ENCODE results near the gene SETD4. TPM values are rescaled to one million over a fixed set of nuclear protein-coding genes. Genes with fewer than 3 reads are reported as not detected.

Gene SETD4
- total and polyA plus RNA-seq, 4 donors, result 2.9 to 12.0 (median 6.8) TPM

DNA sequence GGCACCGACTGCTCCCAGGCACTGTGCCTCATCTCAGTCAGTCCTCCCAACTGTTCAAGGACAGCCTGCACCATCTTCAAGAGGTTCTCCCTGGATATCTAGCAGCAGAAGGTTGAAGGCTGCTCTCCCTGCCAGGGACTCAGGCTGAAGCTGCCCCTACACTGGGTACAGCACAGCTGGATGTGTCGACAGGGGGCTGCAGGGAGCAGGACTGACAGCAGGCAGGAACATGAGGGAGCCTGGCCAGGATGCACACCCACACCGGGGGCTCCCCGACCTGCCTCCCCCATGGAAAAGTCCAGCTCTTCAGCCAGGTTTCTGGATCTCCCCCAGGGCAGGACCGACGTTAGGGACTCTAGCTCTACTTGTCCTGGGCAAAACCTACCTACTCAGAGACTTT lies 20.5 kb downstream of the SETD4 start:
- Histone ChIP-seq H3K27ac (ENCODE audit: low read depth in 1 of 2, low read length in 2 of 2) (no peak overlapping the region), H3K4me3 (ENCODE audit: low read depth in 1 of 3, low read length in 3 of 3) (no peak overlapping the region), H3K4me1 (ENCODE audit: control insufficient read depth in 4 of 4, insufficient read depth in 4 of 4, low read length in 3 of 4) (no peaks in the 10 kb centered on the region), H3K27me3 (ENCODE audit: control insufficient read depth in 4 of 4, insufficient read depth in 4 of 4, low read length in 3 of 4) (no peaks in the 10 kb centered on the region), H3K9me3 (ENCODE audit: control insufficient read depth in 4 of 4, low read length in 3 of 4) (no peaks in the 10 kb centered on the region), H3K36me3 (ENCODE audit: control insufficient read depth in 4 of 4, insufficient read depth in 3 of 4, low read depth in 1 of 4, low read length in 3 of 4) (peaks cover 19 to 59% (median 51%) of the 10 kb centered on the region in 4 donors), H3K9ac (ENCODE audit: low read depth in 1 of 2, low read length in 2 of 2) (no peak overlapping the region)
- TF ChIP-seq HNF4G (IDR thresholded peaks at IDR 0.05) (no peak), EGR1 (IDR thresholded peaks at IDR 0.05; ENCODE audit: low read depth in 2 of 2) (no peak), SP1 (IDR thresholded peaks at IDR 0.05) (no peak), FOXA2 (IDR thresholded peaks at IDR 0.05) (no peak), TAF1 (conservative IDR thresholded peaks at IDR 0.05) (no peak), FOXA1 (IDR thresholded peaks at IDR 0.05) (no peak), RAD21 (IDR thresholded peaks at IDR 0.05) (no peak), NR2F2 (IDR thresholded peaks at IDR 0.05) (no peak), RXRA (IDR thresholded peaks at IDR 0.05) (no peak)
- TF ChIP-seq, protein P1, sequence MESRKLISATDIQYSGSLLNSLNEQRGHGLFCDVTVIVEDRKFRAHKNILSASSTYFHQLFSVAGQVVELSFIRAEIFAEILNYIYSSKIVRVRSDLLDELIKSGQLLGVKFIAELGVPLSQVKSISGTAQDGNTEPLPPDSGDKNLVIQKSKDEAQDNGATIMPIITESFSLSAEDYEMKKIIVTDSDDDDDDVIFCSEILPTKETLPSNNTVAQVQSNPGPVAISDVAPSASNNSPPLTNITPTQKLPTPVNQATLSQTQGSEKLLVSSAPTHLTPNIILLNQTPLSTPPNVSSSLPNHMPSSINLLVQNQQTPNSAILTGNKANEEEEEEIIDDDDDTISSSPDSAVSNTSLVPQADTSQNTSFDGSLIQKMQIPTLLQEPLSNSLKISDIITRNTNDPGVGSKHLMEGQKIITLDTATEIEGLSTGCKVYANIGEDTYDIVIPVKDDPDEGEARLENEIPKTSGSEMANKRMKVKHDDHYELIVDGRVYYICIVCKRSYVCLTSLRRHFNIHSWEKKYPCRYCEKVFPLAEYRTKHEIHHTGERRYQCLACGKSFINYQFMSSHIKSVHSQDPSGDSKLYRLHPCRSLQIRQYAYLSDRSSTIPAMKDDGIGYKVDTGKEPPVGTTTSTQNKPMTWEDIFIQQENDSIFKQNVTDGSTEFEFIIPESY (IDR thresholded peaks at IDR 0.05), result no peak
- TF ChIP-seq, protein P2, sequence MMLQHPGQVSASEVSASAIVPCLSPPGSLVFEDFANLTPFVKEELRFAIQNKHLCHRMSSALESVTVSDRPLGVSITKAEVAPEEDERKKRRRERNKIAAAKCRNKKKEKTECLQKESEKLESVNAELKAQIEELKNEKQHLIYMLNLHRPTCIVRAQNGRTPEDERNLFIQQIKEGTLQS (IDR thresholded peaks at IDR 0.05), result no peak
- TF ChIP-seq, protein P3, sequence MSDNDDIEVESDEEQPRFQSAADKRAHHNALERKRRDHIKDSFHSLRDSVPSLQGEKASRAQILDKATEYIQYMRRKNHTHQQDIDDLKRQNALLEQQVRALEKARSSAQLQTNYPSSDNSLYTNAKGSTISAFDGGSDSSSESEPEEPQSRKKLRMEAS (IDR thresholded peaks at IDR 0.05), result no peak
- 94% methylated on average over 6 of the region's 6 CpGs for WGBS
- DNase-seq (ENCODE audit: low spot score), result no peak

DNA sequence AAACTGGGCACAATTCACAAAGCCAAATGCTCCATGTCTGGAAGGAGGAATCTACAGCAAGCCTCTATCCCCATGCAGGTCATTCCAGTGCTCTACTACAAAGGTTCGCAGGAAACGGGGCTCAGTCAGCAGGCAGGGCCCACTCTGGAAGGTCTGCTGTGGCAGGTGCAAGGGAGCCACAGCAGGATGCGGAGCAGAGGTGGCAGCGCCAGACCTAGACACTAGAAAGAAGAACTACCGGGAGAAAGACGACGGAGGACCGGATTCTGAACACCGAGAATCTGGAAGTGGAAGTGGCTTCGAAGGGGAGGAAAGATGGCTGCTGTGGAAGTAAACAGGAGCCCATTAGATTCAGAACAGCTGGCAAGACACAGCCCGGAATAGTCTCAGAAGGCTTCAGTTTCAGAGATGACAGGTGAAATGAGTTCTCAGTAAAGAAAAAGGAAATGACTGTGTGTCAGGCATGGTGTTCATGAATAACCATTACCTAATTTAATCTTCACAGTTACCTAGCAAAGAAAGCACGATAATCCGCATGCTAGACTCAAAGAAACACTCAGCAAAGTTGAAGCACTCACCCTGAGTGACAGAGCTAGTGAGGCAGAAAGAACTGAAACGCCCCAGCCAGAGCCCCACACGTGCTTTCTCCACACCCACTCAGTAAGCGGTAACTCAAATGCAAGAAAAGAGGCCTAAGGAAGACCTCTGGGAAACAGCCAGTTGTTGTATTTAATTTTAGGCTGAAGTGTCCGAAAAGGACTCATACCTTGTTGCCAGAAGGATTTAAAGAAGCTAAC lies 21.4 kb downstream of the SETD4 start:
- Histone ChIP-seq H3K4me3 (ENCODE audit: low read depth in 1 of 3, low read length in 3 of 3) (no peak overlapping the region), H3K9me3 (ENCODE audit: control insufficient read depth in 4 of 4, low read length in 3 of 4) (no peaks in the 10 kb centered on the region), H3K9ac (ENCODE audit: low read depth in 1 of 2, low read length in 2 of 2) (no peak overlapping the region), H3K4me1 (ENCODE audit: control insufficient read depth in 4 of 4, insufficient read depth in 4 of 4, low read length in 3 of 4) (no peaks in the 10 kb centered on the region), H3K27me3 (ENCODE audit: control insufficient read depth in 4 of 4, insufficient read depth in 4 of 4, low read length in 3 of 4) (no peaks in the 10 kb centered on the region), H3K36me3 (ENCODE audit: control insufficient read depth in 4 of 4, insufficient read depth in 3 of 4, low read depth in 1 of 4, low read length in 3 of 4) (peaks cover 22 to 55% (median 45%) of the 10 kb centered on the region in 4 donors), H3K27ac (ENCODE audit: low read depth in 1 of 2, low read length in 2 of 2) (no peak overlapping the region)
- WGBS, result 95% methylated on average over 17 of the region's 17 CpGs
- no peak for DNase-seq (ENCODE audit: low spot score)
- TF ChIP-seq EGR1 (IDR thresholded peaks at IDR 0.05; ENCODE audit: low read depth in 2 of 2), result no peak
- TF ChIP-seq, protein P4, sequence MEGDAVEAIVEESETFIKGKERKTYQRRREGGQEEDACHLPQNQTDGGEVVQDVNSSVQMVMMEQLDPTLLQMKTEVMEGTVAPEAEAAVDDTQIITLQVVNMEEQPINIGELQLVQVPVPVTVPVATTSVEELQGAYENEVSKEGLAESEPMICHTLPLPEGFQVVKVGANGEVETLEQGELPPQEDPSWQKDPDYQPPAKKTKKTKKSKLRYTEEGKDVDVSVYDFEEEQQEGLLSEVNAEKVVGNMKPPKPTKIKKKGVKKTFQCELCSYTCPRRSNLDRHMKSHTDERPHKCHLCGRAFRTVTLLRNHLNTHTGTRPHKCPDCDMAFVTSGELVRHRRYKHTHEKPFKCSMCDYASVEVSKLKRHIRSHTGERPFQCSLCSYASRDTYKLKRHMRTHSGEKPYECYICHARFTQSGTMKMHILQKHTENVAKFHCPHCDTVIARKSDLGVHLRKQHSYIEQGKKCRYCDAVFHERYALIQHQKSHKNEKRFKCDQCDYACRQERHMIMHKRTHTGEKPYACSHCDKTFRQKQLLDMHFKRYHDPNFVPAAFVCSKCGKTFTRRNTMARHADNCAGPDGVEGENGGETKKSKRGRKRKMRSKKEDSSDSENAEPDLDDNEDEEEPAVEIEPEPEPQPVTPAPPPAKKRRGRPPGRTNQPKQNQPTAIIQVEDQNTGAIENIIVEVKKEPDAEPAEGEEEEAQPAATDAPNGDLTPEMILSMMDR (IDR thresholded peaks at IDR 0.05; ENCODE audit: low read depth, low read length, missing input control), result no peak
- TF ChIP-seq RXRA (IDR thresholded peaks at IDR 0.05), result no peak
- no peak for TF ChIP-seq HNF4G (IDR thresholded peaks at IDR 0.05)
- no peak for TF ChIP-seq GABPA (IDR thresholded peaks at IDR 0.05 in 1 of 2, conservative IDR thresholded peaks at IDR 0.05 in 1 of 2)
- TF ChIP-seq JUND (IDR thresholded peaks at IDR 0.05), result no peak
- TF ChIP-seq, protein P1 (IDR thresholded peaks at IDR 0.05), result no peak
- TF ChIP-seq, protein P3 (IDR thresholded peaks at IDR 0.05), result no peak
- TF ChIP-seq NR2F2 (IDR thresholded peaks at IDR 0.05), result no peak
- TF ChIP-seq TAF1 (conservative IDR thresholded peaks at IDR 0.05), result no peak
- TF ChIP-seq FOXA2 (IDR thresholded peaks at IDR 0.05), result no peak
- TF ChIP-seq, protein P5, sequence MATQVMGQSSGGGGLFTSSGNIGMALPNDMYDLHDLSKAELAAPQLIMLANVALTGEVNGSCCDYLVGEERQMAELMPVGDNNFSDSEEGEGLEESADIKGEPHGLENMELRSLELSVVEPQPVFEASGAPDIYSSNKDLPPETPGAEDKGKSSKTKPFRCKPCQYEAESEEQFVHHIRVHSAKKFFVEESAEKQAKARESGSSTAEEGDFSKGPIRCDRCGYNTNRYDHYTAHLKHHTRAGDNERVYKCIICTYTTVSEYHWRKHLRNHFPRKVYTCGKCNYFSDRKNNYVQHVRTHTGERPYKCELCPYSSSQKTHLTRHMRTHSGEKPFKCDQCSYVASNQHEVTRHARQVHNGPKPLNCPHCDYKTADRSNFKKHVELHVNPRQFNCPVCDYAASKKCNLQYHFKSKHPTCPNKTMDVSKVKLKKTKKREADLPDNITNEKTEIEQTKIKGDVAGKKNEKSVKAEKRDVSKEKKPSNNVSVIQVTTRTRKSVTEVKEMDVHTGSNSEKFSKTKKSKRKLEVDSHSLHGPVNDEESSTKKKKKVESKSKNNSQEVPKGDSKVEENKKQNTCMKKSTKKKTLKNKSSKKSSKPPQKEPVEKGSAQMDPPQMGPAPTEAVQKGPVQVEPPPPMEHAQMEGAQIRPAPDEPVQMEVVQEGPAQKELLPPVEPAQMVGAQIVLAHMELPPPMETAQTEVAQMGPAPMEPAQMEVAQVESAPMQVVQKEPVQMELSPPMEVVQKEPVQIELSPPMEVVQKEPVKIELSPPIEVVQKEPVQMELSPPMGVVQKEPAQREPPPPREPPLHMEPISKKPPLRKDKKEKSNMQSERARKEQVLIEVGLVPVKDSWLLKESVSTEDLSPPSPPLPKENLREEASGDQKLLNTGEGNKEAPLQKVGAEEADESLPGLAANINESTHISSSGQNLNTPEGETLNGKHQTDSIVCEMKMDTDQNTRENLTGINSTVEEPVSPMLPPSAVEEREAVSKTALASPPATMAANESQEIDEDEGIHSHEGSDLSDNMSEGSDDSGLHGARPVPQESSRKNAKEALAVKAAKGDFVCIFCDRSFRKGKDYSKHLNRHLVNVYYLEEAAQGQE (IDR thresholded peaks at IDR 0.05), result no peak
- no peak for TF ChIP-seq FOXA1 (IDR thresholded peaks at IDR 0.05)
- no peak for TF ChIP-seq RAD21 (IDR thresholded peaks at IDR 0.05)
- TF ChIP-seq SP1 (IDR thresholded peaks at IDR 0.05), result no peak
- no peak for TF ChIP-seq HNF4A (conservative IDR thresholded peaks at IDR 0.05)

All from liver (tissue), 9 donors.